ENCODE data around the gene TC2N. TPM values are rescaled to one million over a fixed set of nuclear protein-coding genes. Genes with fewer than 3 reads are reported as not detected.

The TC2N gene
- polyA plus RNA-seq, 3 donors, result 0.24 to 0.55 TPM; not detected in 1

GRCh38 chr14:91877376-91877915 is 10.1 kb upstream of the TC2N start:
- H3K4me3 Mint-ChIP-seq, result no peak overlapping the region
- peaks cover 12 to 16% of the 10 kb centered on the region in 2 donors for H3K4me1 ChIP-seq (ENCODE audit: control insufficient read depth in 1 of 2, insufficient read depth in 2 of 2, low read length in 2 of 2)

DNA sequence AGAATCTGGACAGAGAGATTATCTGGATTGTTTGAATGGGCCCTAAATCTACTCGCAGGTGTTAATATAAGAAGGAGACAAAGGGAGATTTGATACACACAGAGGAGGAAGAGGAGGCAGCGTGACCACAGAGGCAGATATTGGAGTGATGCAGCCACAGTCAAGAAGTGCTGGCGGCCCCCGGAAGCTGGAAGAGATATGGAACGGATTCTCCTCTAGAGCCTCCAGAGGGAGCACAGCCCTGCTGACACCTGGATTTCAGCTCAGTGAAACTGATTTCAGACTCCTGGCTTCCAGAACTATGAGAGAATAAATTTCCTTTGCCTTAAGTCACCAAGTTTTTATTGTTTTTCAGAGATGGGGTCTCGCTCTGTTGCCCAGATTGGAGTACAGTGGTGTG is 9.2 kb upstream of the TC2N start:
- intact Hi-C loops (cut with micrococcal nuclease), result no loop called here
- H3K4me1 Mint-ChIP-seq, result peaks cover 32% of the 10 kb centered on the region
- WGBS (ENCODE audit: insufficient coverage), result 93% methylated on average over 5 of the region's 6 CpGs

More at GRCh38 chr14:91877376-91877915, 10.1 kb upstream of the TC2N start:
- Mint-ChIP-seq H3K36me3 (no peaks in the 10 kb centered on the region), H3K4me1 (peaks cover 23% of the 10 kb centered on the region), H3K9me3 (no peaks in the 10 kb centered on the region), H3K27me3 (ENCODE audit: low read depth in 3 of 3) (peaks cover 0 to 3% (median 0%) of the 10 kb centered on the region in 3 donors), H3K27ac (no peak overlapping the region)
- H4K20me1 ChIP-seq (ENCODE audit: insufficient read depth, low read length), result no peaks in the 10 kb centered on the region
- no peak overlapping the region for H2AFZ ChIP-seq (ENCODE audit: insufficient read depth, low read depth, low read length, poor library complexity, severe bottlenecking)
- no peak overlapping the region for H3K9ac ChIP-seq (ENCODE audit: insufficient read depth, low read length, poor library complexity, severe bottlenecking)
- 54% methylated on average over 12 of the region's 13 CpGs for WGBS (ENCODE audit: insufficient coverage)
- no peaks in the 10 kb centered on the region for H3K36me3 ChIP-seq (replicated peaks in 1 of 2; ENCODE audit: control insufficient read depth in 1 of 2, insufficient read depth in 2 of 2, low read length in 2 of 2)
- H3K4me2 ChIP-seq (replicated peaks; ENCODE audit: extremely low read depth, low read length, poor library complexity, severe bottlenecking), result no peak overlapping the region
- H3K27me3 ChIP-seq (ENCODE audit: control insufficient read depth in 2 of 2, insufficient read depth in 2 of 2, low read length in 2 of 2), result no peaks in the 10 kb centered on the region
- no peaks in the 10 kb centered on the region for H3K79me2 ChIP-seq (ENCODE audit: insufficient read depth, low read length)
- H3K27ac ChIP-seq (ENCODE audit: low read depth in 1 of 2, low read length in 2 of 2), result no peak overlapping the region
- no peaks in the 10 kb centered on the region for H3K9me3 ChIP-seq (replicated peaks in 1 of 2; ENCODE audit: control insufficient read depth in 1 of 2, insufficient read depth in 1 of 2, low read length in 2 of 2)
- DNase-seq, result no peak
- no peak overlapping the region for H3K4me3 ChIP-seq (replicated peaks in 1 of 3; ENCODE audit: low read depth in 2 of 3, low read length in 3 of 3)
- intact Hi-C loops (cut with micrococcal nuclease), result no loop called here
- TF ChIP-seq, protein P1, sequence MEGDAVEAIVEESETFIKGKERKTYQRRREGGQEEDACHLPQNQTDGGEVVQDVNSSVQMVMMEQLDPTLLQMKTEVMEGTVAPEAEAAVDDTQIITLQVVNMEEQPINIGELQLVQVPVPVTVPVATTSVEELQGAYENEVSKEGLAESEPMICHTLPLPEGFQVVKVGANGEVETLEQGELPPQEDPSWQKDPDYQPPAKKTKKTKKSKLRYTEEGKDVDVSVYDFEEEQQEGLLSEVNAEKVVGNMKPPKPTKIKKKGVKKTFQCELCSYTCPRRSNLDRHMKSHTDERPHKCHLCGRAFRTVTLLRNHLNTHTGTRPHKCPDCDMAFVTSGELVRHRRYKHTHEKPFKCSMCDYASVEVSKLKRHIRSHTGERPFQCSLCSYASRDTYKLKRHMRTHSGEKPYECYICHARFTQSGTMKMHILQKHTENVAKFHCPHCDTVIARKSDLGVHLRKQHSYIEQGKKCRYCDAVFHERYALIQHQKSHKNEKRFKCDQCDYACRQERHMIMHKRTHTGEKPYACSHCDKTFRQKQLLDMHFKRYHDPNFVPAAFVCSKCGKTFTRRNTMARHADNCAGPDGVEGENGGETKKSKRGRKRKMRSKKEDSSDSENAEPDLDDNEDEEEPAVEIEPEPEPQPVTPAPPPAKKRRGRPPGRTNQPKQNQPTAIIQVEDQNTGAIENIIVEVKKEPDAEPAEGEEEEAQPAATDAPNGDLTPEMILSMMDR (IDR thresholded peaks at IDR 0.05), result no peak

More for the DNA sequence above, 9.2 kb upstream of the TC2N start:
- Mint-ChIP-seq H3K4me3 (no peak overlapping the region), H3K9me3 (no peaks in the 10 kb centered on the region), H3K27me3 (ENCODE audit: low read depth in 3 of 3) (peaks cover 0 to 3% (median 0%) of the 10 kb centered on the region in 3 donors), H3K27ac (no peak overlapping the region), H3K36me3 (no peaks in the 10 kb centered on the region)
- no peak overlapping the region for H3K4me3 ChIP-seq (replicated peaks in 1 of 3; ENCODE audit: low read depth in 2 of 3, low read length in 3 of 3)
- no peak overlapping the region for H3K4me2 ChIP-seq (replicated peaks; ENCODE audit: extremely low read depth, low read length, poor library complexity, severe bottlenecking)
- no peaks in the 10 kb centered on the region for H4K20me1 ChIP-seq (ENCODE audit: insufficient read depth, low read length)
- no peak overlapping the region for H2AFZ ChIP-seq (ENCODE audit: insufficient read depth, low read depth, low read length, poor library complexity, severe bottlenecking)
- no peak overlapping the region for H3K9ac ChIP-seq (ENCODE audit: insufficient read depth, low read length, poor library complexity, severe bottlenecking)
- H3K4me1 ChIP-seq (ENCODE audit: control insufficient read depth in 1 of 2, insufficient read depth in 2 of 2, low read length in 2 of 2), result peaks cover 21 to 26% of the 10 kb centered on the region in 2 donors
- H3K9me3 ChIP-seq (replicated peaks in 1 of 2; ENCODE audit: control insufficient read depth in 1 of 2, insufficient read depth in 1 of 2, low read length in 2 of 2), result no peaks in the 10 kb centered on the region
- H3K27me3 ChIP-seq (ENCODE audit: control insufficient read depth in 2 of 2, insufficient read depth in 2 of 2, low read length in 2 of 2), result no peaks in the 10 kb centered on the region
- TF ChIP-seq, protein P1 (IDR thresholded peaks at IDR 0.05), result no peak
- H3K36me3 ChIP-seq (replicated peaks in 1 of 2; ENCODE audit: control insufficient read depth in 1 of 2, insufficient read depth in 2 of 2, low read length in 2 of 2), result no peaks in the 10 kb centered on the region
- no peaks in the 10 kb centered on the region for H3K79me2 ChIP-seq (ENCODE audit: insufficient read depth, low read length)
- no peak overlapping the region for H3K27ac ChIP-seq (ENCODE audit: low read depth in 1 of 2, low read length in 2 of 2)
- DNase-seq, result no peak
